CD4-positive, CD25-positive, alpha-beta regulatory T cell (primary cell): Measurements from ENCODE around the gene CST1. TPM values are rescaled to one million over a fixed set of nuclear protein-coding genes. Genes with fewer than 3 reads are reported as not detected.

Experiments used
- ATAC-seq, 2 donors: fragments of 150-1000 bp; cut with Tn5 transposase; one replicate each; pipeline ENCODE4 v1.10.0; 2021; ENCODE audit warnings: low read depth in 2 of 2, moderate number of reproducible peaks in 2 of 2, moderate library complexity in 1 of 2
- DNase-seq, 3 donors: peaks; one replicate each; pipeline versions ENCODE4 v3.0.0 to v3.0.0-alpha.2; 2012 to 2022; ENCODE audit warnings: mixed read lengths in 1 of 3
- H3K27ac ChIP-seq: one replicate; pipeline ENCODE4 v1.7.0; 2013; ENCODE audit warnings: mild to moderate bottlenecking, low read length; ENCODE audit not compliant: insufficient read depth, poor library complexity, severe bottlenecking
- H3K27me3 ChIP-seq: one replicate; pipeline ENCODE4 v1.7.0; 2013; ENCODE audit warnings: low read length; ENCODE audit not compliant: control insufficient read depth, insufficient read depth
- H3K36me3 ChIP-seq: one replicate; pipeline ENCODE4 v1.7.0; 2013; ENCODE audit warnings: mild to moderate bottlenecking, low read length, moderate library complexity; ENCODE audit not compliant: control insufficient read depth, insufficient read depth
- H3K4me1 ChIP-seq: 2 replicates; pipeline ENCODE4 v1.7.0; 2013; ENCODE audit warnings: mild to moderate bottlenecking, low read length; ENCODE audit not compliant: insufficient read depth, control insufficient read depth, poor library complexity, severe bottlenecking
- H3K4me3 ChIP-seq: one replicate; pipeline ENCODE4 v1.7.0; 2013; ENCODE audit warnings: low read depth, mild to moderate bottlenecking, low read length, moderate library complexity
- H3K9me3 ChIP-seq, 2 experiments: 1 replicate in 1 of 2; 2 replicates in 1 of 2; pipeline ENCODE4 v1.7.0; 2013; ENCODE audit warnings: low read length in 2 of 2, mild to moderate bottlenecking in 1 of 2, moderate library complexity in 1 of 2; ENCODE audit not compliant: control insufficient read depth in 2 of 2
- H3K27ac Mint-ChIP-seq, 3 donors: one replicate each; pipeline ENCODE4 v1.8.0; 2020 to 2022; ENCODE audit warnings: mild to moderate bottlenecking in 3 of 3, mixed read lengths in 3 of 3, moderate library complexity in 2 of 3
- H3K27me3 Mint-ChIP-seq: one replicate; pipeline ENCODE4 v1.8.0; 2022; ENCODE audit warnings: mild to moderate bottlenecking, mixed read lengths
- H3K36me3 Mint-ChIP-seq: one replicate; pipeline ENCODE4 v1.8.0; 2020; ENCODE audit warnings: mixed read lengths
- H3K4me1 Mint-ChIP-seq, 4 donors: one replicate each; pipeline ENCODE4 v1.8.0; 2020 to 2022; ENCODE audit warnings: mixed read lengths in 4 of 4, mild to moderate bottlenecking in 1 of 4
- H3K4me3 Mint-ChIP-seq, 4 donors: one replicate each; pipeline ENCODE4 v1.8.0; 2020 to 2022; ENCODE audit warnings: mild to moderate bottlenecking in 4 of 4, mixed read lengths in 4 of 4, moderate library complexity in 3 of 4
- H3K9me3 Mint-ChIP-seq, 7 donors: one replicate each; pipeline ENCODE4 v1.8.0; 2020 to 2022; ENCODE audit warnings: mixed read lengths in 7 of 7, mild to moderate bottlenecking in 3 of 7, moderate library complexity in 2 of 7
- polyA plus RNA-seq, 4 donors: library from polyadenylated mRNA; unstranded; fragments of 300-500 nt; fragmentation: Illumina TruSeq; gene quantifications; one replicate each; pipeline ENCODE4 v1.2.3, GENCODE V29; 2021
- total RNA-seq: library from RNA; stranded (reverse); gene quantifications from one replicate; pipeline ENCODE4 v1.2.3, GENCODE V29; 2022

Gene CST1
- total and polyA plus RNA-seq, 5 donors from 2014 or later, result not detected

DNA sequence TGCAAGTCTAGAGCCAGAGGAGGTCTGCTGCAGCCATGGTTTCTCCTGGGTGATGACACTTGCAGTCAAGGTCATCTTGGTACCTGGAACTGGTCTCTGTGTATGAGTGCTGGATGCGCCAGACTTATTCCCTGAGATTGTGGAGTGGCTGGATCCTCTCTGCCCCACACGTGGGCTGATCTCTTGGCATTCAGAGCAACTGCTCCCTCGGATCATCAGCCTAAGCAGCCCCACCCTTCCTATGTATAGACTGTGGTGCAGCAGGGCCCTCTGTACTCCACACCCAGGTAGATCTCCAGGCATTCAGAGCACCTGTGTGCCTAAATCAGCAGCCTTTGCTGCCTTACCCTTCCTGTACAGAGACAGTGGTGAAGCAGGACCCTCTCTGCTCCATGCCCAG is 49.8 kb downstream of the CST1 start:
- Histone ChIP-seq H3K36me3 (no peaks in the 10 kb centered on the region), H3K9me3 (no peaks in the 10 kb centered on the region), H3K27ac (no peak overlapping the region), H3K4me3 (no peak overlapping the region), H3K27me3 (no peaks in the 10 kb centered on the region), H3K4me1 (no peaks in the 10 kb centered on the region)
- H3K4me1 Mint-ChIP-seq, result no peaks in the 10 kb centered on the region
- ATAC-seq (no peak), DNase-seq (no peak)
- no peak overlapping the region for H3K4me3 Mint-ChIP-seq
- no peaks in the 10 kb centered on the region for H3K36me3 Mint-ChIP-seq
- no peak overlapping the region for H3K27ac Mint-ChIP-seq
- no peaks in the 10 kb centered on the region for H3K27me3 Mint-ChIP-seq
- H3K9me3 Mint-ChIP-seq, result peaks cover 0 to 2% (median 0%) of the 10 kb centered on the region in 7 donors

DNA sequence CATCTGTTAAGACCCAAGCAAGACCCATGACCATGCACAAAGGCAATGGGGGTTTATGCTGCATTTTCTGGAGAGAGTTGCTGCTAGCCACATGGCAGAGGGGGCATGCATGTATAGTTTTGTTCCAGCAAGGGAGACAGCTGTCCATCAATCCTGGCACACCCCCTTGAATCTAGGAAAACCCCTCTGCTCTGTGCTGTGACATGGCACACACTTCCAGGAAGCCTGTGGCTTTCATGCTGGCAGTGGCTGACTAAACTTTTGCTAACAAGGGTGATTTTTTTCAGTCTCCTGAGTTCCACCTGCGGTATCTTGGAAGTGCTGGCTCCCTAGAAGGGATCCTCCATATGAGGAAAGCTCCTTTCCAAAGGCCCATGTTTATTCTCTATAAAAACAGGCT is 52.8 kb downstream of the CST1 start:
- Mint-ChIP-seq H3K4me3 (no peak overlapping the region), H3K36me3 (no peaks in the 10 kb centered on the region), H3K27me3 (peaks cover 4% of the 10 kb centered on the region), H3K9me3 (peaks cover 0 to 3% (median 0%) of the 10 kb centered on the region in 7 donors), H3K27ac (no peak overlapping the region), H3K4me1 (no peaks in the 10 kb centered on the region)
- Histone ChIP-seq H3K36me3 (no peaks in the 10 kb centered on the region), H3K27ac (no peak overlapping the region), H3K4me3 (no peak overlapping the region), H3K27me3 (no peaks in the 10 kb centered on the region), H3K4me1 (no peaks in the 10 kb centered on the region), H3K9me3 (no peaks in the 10 kb centered on the region)
- DNase-seq (no peak), ATAC-seq (no peak)

Other genes with a start within 250 kb of the CST1 start
- not detected for gene CST9L, start 182.5 kb downstream of the CST1 start, total RNA-seq
- gene CST9L, start 182.5 kb downstream of the CST1 start, polyA plus RNA-seq, result not detected
- gene CST9, start 145.0 kb downstream of the CST1 start, total RNA-seq, result not detected
- not detected for gene CST9, start 145.0 kb downstream of the CST1 start, polyA plus RNA-seq
- 2.5 TPM for gene CST3, start 113.0 kb downstream of the CST1 start, total RNA-seq
- 1 to 10 TPM in 3 of 4 donors, under 1 TPM in 1; 0.73 to 2.7 (median 1.6) TPM for gene CST3, start 113.0 kb downstream of the CST1 start, polyA plus RNA-seq
- gene CST4, start 61.9 kb downstream of the CST1 start, total RNA-seq, result not detected
- gene CST4, start 61.9 kb downstream of the CST1 start, polyA plus RNA-seq, result not detected
- gene CST2, start 75.8 kb upstream of the CST1 start, total RNA-seq, result not detected
- gene CST2, start 75.8 kb upstream of the CST1 start, polyA plus RNA-seq, result not detected
- not detected for gene CST5, start 128.8 kb upstream of the CST1 start, total RNA-seq
- not detected for gene CST5, start 128.8 kb upstream of the CST1 start, polyA plus RNA-seq
- not detected for gene GGTLC1, start 237.8 kb upstream of the CST1 start, total RNA-seq
- not detected for gene GGTLC1, start 237.8 kb upstream of the CST1 start, polyA plus RNA-seq